ENCODE results near the gene ACOT6.

The ACOT6 gene

DNA sequence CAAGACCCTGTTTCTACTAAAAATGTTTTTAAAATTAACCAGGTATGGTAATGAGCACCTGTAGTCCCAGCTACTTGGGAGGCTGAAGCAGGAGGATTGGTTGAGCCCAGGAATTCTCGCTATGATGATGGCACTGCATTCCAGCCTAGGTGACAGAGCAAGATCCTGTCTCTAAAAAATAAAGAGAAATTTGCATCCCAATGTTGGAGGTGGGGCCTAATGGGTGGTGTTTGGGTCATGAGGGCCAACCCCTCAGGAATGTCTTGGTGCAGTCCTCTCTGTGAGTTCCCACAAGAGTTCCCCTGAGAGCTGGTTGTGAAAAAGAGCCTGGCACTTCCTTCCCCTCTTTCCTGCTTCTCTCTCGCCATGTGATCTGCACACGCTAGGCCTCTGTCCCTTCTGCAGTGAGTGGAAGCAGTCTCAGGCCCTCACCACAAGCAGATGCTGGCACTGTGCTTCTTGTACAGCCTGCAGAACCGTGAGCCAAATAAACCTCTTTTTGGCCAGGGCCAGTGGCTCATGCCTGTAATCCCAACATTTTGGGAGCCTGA lies 11.3 kb downstream of the ACOT6 start:
- H3K27ac ChIP-seq (ENCODE audit: low read depth, low read length, poor library complexity, severe bottlenecking): no peak overlapping the region
- no peaks in the 10 kb centered on the region for H3K4me1 ChIP-seq (ENCODE audit: insufficient read depth, low read length, severe bottlenecking)
- no peak overlapping the region for H3K4me2 ChIP-seq (ENCODE audit: low read length)
- no peaks in the 10 kb centered on the region for H3K27me3 ChIP-seq (ENCODE audit: insufficient read depth, low read length)
- no peak overlapping the region for H3K4me3 ChIP-seq (ENCODE audit: low read depth, low read length, poor library complexity, severe bottlenecking)
- H3K36me3 ChIP-seq (ENCODE audit: insufficient read depth, low read length): no peaks in the 10 kb centered on the region
- no peaks in the 10 kb centered on the region for H4K20me1 ChIP-seq (ENCODE audit: insufficient read depth, low read length)
- H2AFZ ChIP-seq (ENCODE audit: low read length): no peak overlapping the region
- no peak overlapping the region for H3K9ac ChIP-seq (ENCODE audit: low read length)
- H3F3A ChIP-seq (ENCODE audit: insufficient read depth, low read length): no peaks in the 10 kb centered on the region
- no peaks in the 10 kb centered on the region for H3K9me2 ChIP-seq (ENCODE audit: low read depth, low read length)
- no peaks in the 10 kb centered on the region for H3K9me3 ChIP-seq (ENCODE audit: low read length)
- H3K79me2 ChIP-seq (ENCODE audit: insufficient read depth, low read length): no peaks in the 10 kb centered on the region
- no peak for TF ChIP-seq EZH2 (IDR thresholded peaks at IDR 0.05; ENCODE audit: borderline replicate concordance, low read length)
- TF ChIP-seq, protein P1, sequence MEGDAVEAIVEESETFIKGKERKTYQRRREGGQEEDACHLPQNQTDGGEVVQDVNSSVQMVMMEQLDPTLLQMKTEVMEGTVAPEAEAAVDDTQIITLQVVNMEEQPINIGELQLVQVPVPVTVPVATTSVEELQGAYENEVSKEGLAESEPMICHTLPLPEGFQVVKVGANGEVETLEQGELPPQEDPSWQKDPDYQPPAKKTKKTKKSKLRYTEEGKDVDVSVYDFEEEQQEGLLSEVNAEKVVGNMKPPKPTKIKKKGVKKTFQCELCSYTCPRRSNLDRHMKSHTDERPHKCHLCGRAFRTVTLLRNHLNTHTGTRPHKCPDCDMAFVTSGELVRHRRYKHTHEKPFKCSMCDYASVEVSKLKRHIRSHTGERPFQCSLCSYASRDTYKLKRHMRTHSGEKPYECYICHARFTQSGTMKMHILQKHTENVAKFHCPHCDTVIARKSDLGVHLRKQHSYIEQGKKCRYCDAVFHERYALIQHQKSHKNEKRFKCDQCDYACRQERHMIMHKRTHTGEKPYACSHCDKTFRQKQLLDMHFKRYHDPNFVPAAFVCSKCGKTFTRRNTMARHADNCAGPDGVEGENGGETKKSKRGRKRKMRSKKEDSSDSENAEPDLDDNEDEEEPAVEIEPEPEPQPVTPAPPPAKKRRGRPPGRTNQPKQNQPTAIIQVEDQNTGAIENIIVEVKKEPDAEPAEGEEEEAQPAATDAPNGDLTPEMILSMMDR (IDR thresholded peaks at IDR 0.05; ENCODE audit: low read length): no peak

DNA sequence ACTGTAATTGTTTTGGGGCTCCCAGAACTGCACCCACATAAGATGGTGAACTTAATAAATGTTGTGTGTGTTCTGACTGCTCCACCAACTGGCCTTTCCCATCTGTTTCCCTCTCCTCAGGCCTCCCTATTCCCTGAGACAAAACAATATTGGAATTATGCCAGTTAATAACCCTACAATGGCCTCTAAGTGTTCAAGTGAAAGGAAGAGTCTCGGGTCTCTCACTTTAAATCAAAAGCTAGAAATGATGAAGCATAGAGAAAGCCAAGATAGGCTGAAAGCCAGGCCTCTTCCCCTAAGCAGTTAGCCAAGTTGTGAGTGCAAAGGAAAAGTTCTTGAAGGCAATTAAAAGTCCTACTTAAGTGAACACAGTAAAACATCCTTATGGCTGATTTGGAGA lies 13.4 kb downstream of the ACOT6 start:
- no peak overlapping the region for H3K4me2 ChIP-seq (ENCODE audit: low read length)
- no peaks in the 10 kb centered on the region for H3K36me3 ChIP-seq (ENCODE audit: insufficient read depth, low read length)
- no peaks in the 10 kb centered on the region for H3K9me3 ChIP-seq (ENCODE audit: low read length)
- H3K9ac ChIP-seq (ENCODE audit: low read length): no peak overlapping the region
- no peaks in the 10 kb centered on the region for H4K20me1 ChIP-seq (ENCODE audit: insufficient read depth, low read length)
- TF ChIP-seq, protein P1 (IDR thresholded peaks at IDR 0.05; ENCODE audit: low read length): no peak
- no peak for TF ChIP-seq EZH2 (IDR thresholded peaks at IDR 0.05; ENCODE audit: borderline replicate concordance, low read length)
- no peak overlapping the region for H3K27ac ChIP-seq (ENCODE audit: low read depth, low read length, poor library complexity, severe bottlenecking)
- H3K4me3 ChIP-seq (ENCODE audit: low read depth, low read length, poor library complexity, severe bottlenecking): no peak overlapping the region
- no peaks in the 10 kb centered on the region for H3K79me2 ChIP-seq (ENCODE audit: insufficient read depth, low read length)
- H2AFZ ChIP-seq (ENCODE audit: low read length): no peak overlapping the region
- no peaks in the 10 kb centered on the region for H3K4me1 ChIP-seq (ENCODE audit: insufficient read depth, low read length, severe bottlenecking)
- no peaks in the 10 kb centered on the region for H3K9me2 ChIP-seq (ENCODE audit: low read depth, low read length)
- no peaks in the 10 kb centered on the region for H3F3A ChIP-seq (ENCODE audit: insufficient read depth, low read length)
- H3K27me3 ChIP-seq (ENCODE audit: insufficient read depth, low read length): no peaks in the 10 kb centered on the region

DNA sequence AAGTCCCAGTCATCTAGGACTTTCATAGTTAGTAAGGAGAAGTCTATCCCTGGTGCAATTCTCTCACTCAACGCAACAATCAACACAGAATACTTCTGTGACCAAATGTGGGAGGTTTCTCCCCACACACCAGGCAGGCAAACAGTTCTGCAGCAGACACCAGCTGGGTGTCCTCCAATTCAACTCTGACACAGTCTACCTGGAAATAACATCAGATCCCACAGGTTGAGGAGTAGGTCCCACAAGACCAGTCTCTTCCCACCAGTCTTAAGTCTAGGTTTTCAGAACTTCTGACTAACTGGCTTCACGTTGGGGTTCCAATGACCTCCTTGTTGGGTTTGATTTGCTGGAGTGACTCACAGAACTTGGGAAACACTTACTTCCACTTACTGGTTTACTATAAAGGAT lies 14.8 kb downstream of the ACOT6 start:
- Histone ChIP-seq H3K9ac (ENCODE audit: low read length) (no peak overlapping the region), H3K27ac (ENCODE audit: low read depth, low read length, poor library complexity, severe bottlenecking) (no peak overlapping the region), H3K4me1 (ENCODE audit: insufficient read depth, low read length, severe bottlenecking) (no peaks in the 10 kb centered on the region), H3K36me3 (ENCODE audit: insufficient read depth, low read length) (no peaks in the 10 kb centered on the region), H4K20me1 (ENCODE audit: insufficient read depth, low read length) (no peaks in the 10 kb centered on the region), H3F3A (ENCODE audit: insufficient read depth, low read length) (no peaks in the 10 kb centered on the region), H3K9me3 (ENCODE audit: low read length) (no peaks in the 10 kb centered on the region), H3K79me2 (ENCODE audit: insufficient read depth, low read length) (no peaks in the 10 kb centered on the region), H2AFZ (ENCODE audit: low read length) (no peak overlapping the region), H3K4me3 (ENCODE audit: low read depth, low read length, poor library complexity, severe bottlenecking) (no peak overlapping the region), H3K9me2 (ENCODE audit: low read depth, low read length) (no peaks in the 10 kb centered on the region), H3K4me2 (ENCODE audit: low read length) (no peak overlapping the region), H3K27me3 (ENCODE audit: insufficient read depth, low read length) (no peaks in the 10 kb centered on the region)
- TF ChIP-seq, protein P1 (IDR thresholded peaks at IDR 0.05; ENCODE audit: low read length): no peak

All from OCI-LY1 (cell line).